HL-60 (cell line): Measurements from ENCODE around the gene FMNL2.

Experiments used
- DNase-seq, 2 experiments: peaks; one replicate each; pipeline ENCODE4 v3.0.0-alpha.2; 2010 to 2020; ENCODE audit warnings: low read depth in 1 of 2, low spot score in 1 of 2
- H3K27ac ChIP-seq: fragments of 250-450 bp; sonication (Bioruptor Pico); replicated peaks from 2 replicates; pipeline ENCODE4 v1.5.1; 2020; ENCODE audit warnings: mild to moderate bottlenecking, moderate library complexity
- H3K27me3 ChIP-seq: fragments of 250-450 bp; sonication (Bioruptor Pico); 2 replicates; pipeline ENCODE4 v1.5.1; 2021; ENCODE audit warnings: mild to moderate bottlenecking, moderate library complexity; ENCODE audit not compliant: insufficient read depth, poor library complexity, severe bottlenecking
- H3K4me3 ChIP-seq: replicated peaks from 2 replicates; pipeline ENCODE4 v1.5.1; 2011; ENCODE audit warnings: mild to moderate bottlenecking, control low read depth, low read length; ENCODE audit not compliant: insufficient read depth
- GABPA ChIP-seq: IDR thresholded peaks from 2 replicates; pipeline ENCODE4 v1.6.1; 2012; ENCODE audit warnings: low read depth
- POLR2AphosphoS5 ChIP-seq: IDR thresholded peaks from 2 replicates; pipeline ENCODE4 v1.6.1; 2012; ENCODE audit warnings: low read depth
- SPI1 ChIP-seq: IDR thresholded peaks from 2 replicates; pipeline ENCODE4 v1.6.1; 2012; ENCODE audit warnings: low read depth, mild to moderate bottlenecking, borderline replicate concordance
- TF ChIP-seq, protein P1 (sequence below): IDR thresholded peaks from 2 replicates; pipeline ENCODE4 v1.6.1; 2012; ENCODE audit warnings: low read depth; ENCODE audit not compliant: insufficient replicate concordance
- TF ChIP-seq, protein P2 (sequence below): IDR thresholded peaks from one replicate; pipeline ENCODE4 v1.5.1; 2011; ENCODE audit warnings: low read length, control low read depth, inconsistent platforms; ENCODE audit not compliant: insufficient read depth

The FMNL2 gene

GRCh38 chr2:152480821-152481399 is 145.9 kb downstream of the FMNL2 start:
- TF ChIP-seq POLR2AphosphoS5 (no peak), SPI1 (no peak), GABPA (no peak)
- TF ChIP-seq, protein P1, sequence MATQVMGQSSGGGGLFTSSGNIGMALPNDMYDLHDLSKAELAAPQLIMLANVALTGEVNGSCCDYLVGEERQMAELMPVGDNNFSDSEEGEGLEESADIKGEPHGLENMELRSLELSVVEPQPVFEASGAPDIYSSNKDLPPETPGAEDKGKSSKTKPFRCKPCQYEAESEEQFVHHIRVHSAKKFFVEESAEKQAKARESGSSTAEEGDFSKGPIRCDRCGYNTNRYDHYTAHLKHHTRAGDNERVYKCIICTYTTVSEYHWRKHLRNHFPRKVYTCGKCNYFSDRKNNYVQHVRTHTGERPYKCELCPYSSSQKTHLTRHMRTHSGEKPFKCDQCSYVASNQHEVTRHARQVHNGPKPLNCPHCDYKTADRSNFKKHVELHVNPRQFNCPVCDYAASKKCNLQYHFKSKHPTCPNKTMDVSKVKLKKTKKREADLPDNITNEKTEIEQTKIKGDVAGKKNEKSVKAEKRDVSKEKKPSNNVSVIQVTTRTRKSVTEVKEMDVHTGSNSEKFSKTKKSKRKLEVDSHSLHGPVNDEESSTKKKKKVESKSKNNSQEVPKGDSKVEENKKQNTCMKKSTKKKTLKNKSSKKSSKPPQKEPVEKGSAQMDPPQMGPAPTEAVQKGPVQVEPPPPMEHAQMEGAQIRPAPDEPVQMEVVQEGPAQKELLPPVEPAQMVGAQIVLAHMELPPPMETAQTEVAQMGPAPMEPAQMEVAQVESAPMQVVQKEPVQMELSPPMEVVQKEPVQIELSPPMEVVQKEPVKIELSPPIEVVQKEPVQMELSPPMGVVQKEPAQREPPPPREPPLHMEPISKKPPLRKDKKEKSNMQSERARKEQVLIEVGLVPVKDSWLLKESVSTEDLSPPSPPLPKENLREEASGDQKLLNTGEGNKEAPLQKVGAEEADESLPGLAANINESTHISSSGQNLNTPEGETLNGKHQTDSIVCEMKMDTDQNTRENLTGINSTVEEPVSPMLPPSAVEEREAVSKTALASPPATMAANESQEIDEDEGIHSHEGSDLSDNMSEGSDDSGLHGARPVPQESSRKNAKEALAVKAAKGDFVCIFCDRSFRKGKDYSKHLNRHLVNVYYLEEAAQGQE = no peak
- TF ChIP-seq, protein P2, sequence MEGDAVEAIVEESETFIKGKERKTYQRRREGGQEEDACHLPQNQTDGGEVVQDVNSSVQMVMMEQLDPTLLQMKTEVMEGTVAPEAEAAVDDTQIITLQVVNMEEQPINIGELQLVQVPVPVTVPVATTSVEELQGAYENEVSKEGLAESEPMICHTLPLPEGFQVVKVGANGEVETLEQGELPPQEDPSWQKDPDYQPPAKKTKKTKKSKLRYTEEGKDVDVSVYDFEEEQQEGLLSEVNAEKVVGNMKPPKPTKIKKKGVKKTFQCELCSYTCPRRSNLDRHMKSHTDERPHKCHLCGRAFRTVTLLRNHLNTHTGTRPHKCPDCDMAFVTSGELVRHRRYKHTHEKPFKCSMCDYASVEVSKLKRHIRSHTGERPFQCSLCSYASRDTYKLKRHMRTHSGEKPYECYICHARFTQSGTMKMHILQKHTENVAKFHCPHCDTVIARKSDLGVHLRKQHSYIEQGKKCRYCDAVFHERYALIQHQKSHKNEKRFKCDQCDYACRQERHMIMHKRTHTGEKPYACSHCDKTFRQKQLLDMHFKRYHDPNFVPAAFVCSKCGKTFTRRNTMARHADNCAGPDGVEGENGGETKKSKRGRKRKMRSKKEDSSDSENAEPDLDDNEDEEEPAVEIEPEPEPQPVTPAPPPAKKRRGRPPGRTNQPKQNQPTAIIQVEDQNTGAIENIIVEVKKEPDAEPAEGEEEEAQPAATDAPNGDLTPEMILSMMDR = no peak
- Histone ChIP-seq H3K27ac (no peak overlapping the region), H3K4me3 (no peak overlapping the region), H3K27me3 (no peaks in the 10 kb centered on the region)
- DNase-seq = no peak

GRCh38 chr2:152481881-152482583 is 147.1 kb downstream of the FMNL2 start:
- H3K4me3 ChIP-seq = no peak overlapping the region
- no peak for TF ChIP-seq GABPA
- TF ChIP-seq, protein P1 = no peak
- TF ChIP-seq, protein P2 = no peak
- no peak for TF ChIP-seq SPI1
- no peak for TF ChIP-seq POLR2AphosphoS5
- no peak overlapping the region for H3K27ac ChIP-seq
- DNase-seq = no peak
- H3K27me3 ChIP-seq = no peaks in the 10 kb centered on the region

DNA sequence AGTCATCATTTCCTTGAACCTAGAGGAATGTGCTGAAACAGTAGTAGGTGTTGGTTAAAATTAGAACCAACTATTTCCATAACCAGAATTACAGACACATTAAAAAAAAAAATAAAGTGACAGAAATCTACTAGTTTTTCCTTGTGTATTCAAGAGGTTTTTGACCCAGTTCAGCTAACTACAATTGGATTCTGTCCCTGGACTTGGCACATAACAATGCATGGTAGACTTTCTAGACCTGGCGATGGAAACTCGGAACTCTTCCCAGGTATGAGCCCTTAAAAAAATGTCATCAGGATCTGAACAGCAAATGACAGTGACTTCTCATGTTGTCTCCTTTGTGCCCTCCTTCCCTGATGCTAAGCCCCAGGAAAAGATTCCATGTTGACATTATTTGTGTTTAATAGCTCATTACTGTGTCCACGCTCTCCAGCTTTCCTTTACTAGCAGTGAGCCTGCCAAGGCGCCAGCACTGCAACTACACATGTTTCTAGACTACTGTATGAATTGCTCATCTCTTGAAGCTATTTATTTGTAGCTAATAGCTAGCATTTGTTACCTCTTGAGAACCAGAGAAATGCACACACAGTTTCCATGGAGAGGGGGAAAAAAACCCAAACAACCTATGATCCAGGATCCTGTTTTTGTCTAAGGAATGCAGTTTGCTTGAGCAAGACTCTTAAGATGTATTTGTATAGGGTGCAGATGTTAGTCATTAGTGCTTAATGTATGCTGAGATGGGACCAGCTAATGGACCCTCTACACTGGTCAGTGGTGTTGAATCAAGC is 148.5 kb downstream of the FMNL2 start:
- no peak for DNase-seq
- Histone ChIP-seq H3K4me3 (no peak overlapping the region), H3K27me3 (no peaks in the 10 kb centered on the region), H3K27ac (no peak overlapping the region)
- TF ChIP-seq POLR2AphosphoS5 = no peak
- no peak for TF ChIP-seq GABPA
- TF ChIP-seq, protein P2 = no peak
- TF ChIP-seq, protein P1 = no peak
- no peak for TF ChIP-seq SPI1
